Bone marrow (tissue), 2 donors: ENCODE data around the gene C1QTNF12.

ENCODE experiments used
- DNase-seq, 2 donors: peaks; one replicate each; lab custom pipeline; 2025; lab: John Stamatoyannopoulos, UW

Gene C1QTNF12

GRCh38 chr1:1240822-1241587 is 5.5 kb downstream of the C1QTNF12 start:
- no peak for DNase-seq

- no peak for DNase-seq
Measured at GRCh38 chr1:1240348-1240732, 6.2 kb downstream of the C1QTNF12 start.

GRCh38 chr1:1239614-1240347 is 6.7 kb downstream of the C1QTNF12 start:
- no peak for DNase-seq

GRCh38 chr1:1239227-1239613 is 7.3 kb downstream of the C1QTNF12 start:
- no peak for DNase-seq

GRCh38 chr1:1238702-1239178 is 7.8 kb downstream of the C1QTNF12 start:
- DNase-seq = no peak

GRCh38 chr1:1237874-1238701 is 8.4 kb downstream of the C1QTNF12 start:
- DNase-seq = no peak

GRCh38 chr1:1236945-1237873 is 9.3 kb downstream of the C1QTNF12 start:
- no peak for DNase-seq

GRCh38 chr1:1236176-1236763 is 10.3 kb downstream of the C1QTNF12 start:
- DNase-seq = no peak

GRCh38 chr1:1235016-1235744 is 11.3 kb downstream of the C1QTNF12 start:
- DNase-seq = no peak

GRCh38 chr1:1234180-1234808 is 12.2 kb downstream of the C1QTNF12 start:
- DNase-seq = no peak

- DNase-seq = no peak
Measured at GRCh38 chr1:1233567-1233892, 13.0 kb downstream of the C1QTNF12 start.

- DNase-seq = no peak
Measured at GRCh38 chr1:1232796-1233566, 13.5 kb downstream of the C1QTNF12 start.

- no peak for DNase-seq
Measured at GRCh38 chr1:1232208-1232795, 14.2 kb downstream of the C1QTNF12 start, which contains the start of gene B3GALT6. B3GALT6 (plus strand) TSS chr1:1232237; CDS start chr1:1232279, 42 bp downstream.

- DNase-seq = peak; percentile 78 to 86
Measured at GRCh38 chr1:1231400-1232207, 14.9 kb downstream of the C1QTNF12 start, which contains the start of gene SDF4. SDF4 (minus strand) TSS chr1:1232001; CDS start chr1:1228772, 3,229 bp downstream.

GRCh38 chr1:1230656-1231399 is 15.7 kb downstream of the C1QTNF12 start:
- no peak for DNase-seq

GRCh38 chr1:1229770-1230169 is 16.8 kb downstream of the C1QTNF12 start:
- no peak for DNase-seq
